Heart left ventricle (tissue), 16 donors: ENCODE data around the gene MSH3. TPM values are rescaled to one million over a fixed set of nuclear protein-coding genes. Genes with fewer than 3 reads are reported as not detected.

Source experiments
- ATAC-seq, 4 donors: fragments of 200-7000 bp; cut with Tn5 transposase; one replicate each; pipeline ENCODE4 v1.9.1; 2020 to 2022; ENCODE audit warnings: moderate library complexity in 4 of 4, mild to moderate bottlenecking in 3 of 4, moderate number of reproducible peaks in 1 of 4
- DNase-seq, 5 donors: peaks; one replicate each; pipeline ENCODE4 v3.0.0-alpha.2; 2020
- H3K27ac ChIP-seq, 12 donors: fragments of 200-600 bp; sonication (generic) in 4 of 12; one replicate each; pipeline versions ENCODE4 v1.5.0 to v1.8.0; 2016 to 2022; ENCODE audit warnings: mild to moderate bottlenecking in 2 of 12
- H3K27me3 ChIP-seq, 9 donors: fragments of 200-600 bp; sonication (generic) in 2 of 9; one replicate each; pipeline versions ENCODE4 v1.5.1 to v1.8.0; 2016 to 2022; ENCODE audit warnings: mild to moderate bottlenecking in 3 of 9
- H3K36me3 ChIP-seq, 9 donors: fragments of 200-600 bp; sonication (generic) in 2 of 9; one replicate each; pipeline versions ENCODE4 v1.5.0 to v1.8.0; 2018 to 2022; ENCODE audit warnings: mild to moderate bottlenecking in 2 of 9
- H3K4me1 ChIP-seq, 12 donors: fragments of 200-600 bp; sonication (generic) in 4 of 12; one replicate each; pipeline versions ENCODE4 v1.5.0 to v1.8.0; 2016 to 2022; ENCODE audit warnings: mild to moderate bottlenecking in 3 of 12
- H3K4me3 ChIP-seq, 12 donors: fragments of 200-600 bp; sonication (generic) in 4 of 12; one replicate each; pipeline versions ENCODE4 v1.5.0 to v1.8.0; 2017 to 2022; ENCODE audit warnings: mild to moderate bottlenecking in 9 of 12, moderate library complexity in 4 of 12
- H3K9me3 ChIP-seq, 12 donors: fragments of 200-600 bp; sonication (generic) in 4 of 12; one replicate each; pipeline versions ENCODE4 v1.5.0 to v1.8.0; 2016 to 2022; ENCODE audit warnings: mild to moderate bottlenecking in 1 of 12
- CTCF ChIP-seq, 12 donors: fragments of 200-600 bp; sonication (generic) in 4 of 12; IDR thresholded peaks; one replicate each; pipeline versions ENCODE4 v1.5.0 to v1.8.0; 2018 to 2022; ENCODE audit warnings: antibody characterized with exemption in 12 of 12, mild to moderate bottlenecking in 5 of 12
- POLR2A ChIP-seq, 2 donors: fragments of 450-650 bp; IDR thresholded peaks; one replicate each; pipeline ENCODE4 v1.6.1; 2017; ENCODE audit warnings: antibody characterized with exemption in 2 of 2, mild to moderate bottlenecking in 2 of 2, moderate library complexity in 2 of 2
- WGBS, 4 donors: extraction: QIAGEN DNeasy Blood & Tissue Kit in 2 of 4; methylation state at CpG; one replicate each; pipeline versions ENCODE4 v1.1.5 to v1.1.7; 2013 to 2018; 5-methylcytosine and 5-hydroxymethylcytosine counted together
- intact Hi-C, 10 donors: fragments of 100-400 bp; cut with DNase I; formaldehyde crosslinking; loops; one replicate each; pipeline versions ENCODE4 v1.11.1 to v1.14.2; 2022
- polyA plus RNA-seq, 2 donors: library from polyadenylated mRNA; stranded (reverse); fragments of 200-250 nt; gene quantifications; one replicate each; pipeline ENCODE4 v1.2.3, GENCODE V29; 2013
- total RNA-seq, 9 donors: library from RNA; depleted of rRNA in 2 of 9; stranded (reverse); fragments of >200 nt in 2 of 9; fragmentation: NEBNext Ultra II Directional in 3 of 9; extraction: Animal tissue kit (Norgen Biotek cat#: 25700) in 3 of 9; gene quantifications; one replicate each; pipeline versions ENCODE4 v1.1.0 to v1.2.4, GENCODE V29; 2016 to 2023
- donor health status: ischemic (EF 13 %, LVEDD 7.1; RV severe dilation, severe dysfunction).
- donor health status: healthy with polysubstance abuse.
- donor health status: DM: no; HTN: yes; CAD: no.
- donor health status: DM: no; HTN: no; CAD: no.
- donor health status: ischemic (EF 25% LVEDD 6.9; RV normal size, moderate dysfunction).
- donor health status: ischemic (EF 25% LVEDD 5.7; RV mildly dilated, moderate dysfunction).
- donor health status: healthy.
- donor health status: DM: yes; HTN: yes; CAD: no.
- donor health status: ischemic (EF 35%, LVEDD 5.7; RV mildly dilated, moderate dysfunction).
- donor health status: nonischemic (EF 11% LVEDD 7.7; RV severe dilation, severe dysfunction).
- donor health status: DM: yes; HTN: yes; CAD: no.
- donor health status: PGD.
- donor health status: ischemic (EF 29% LVEDD 5.4; RV normal size, mild dysfunction).
- donor health status: nonischemic (EF 23%, LVEDD 6.1; RV moderate dilation, normal function).

The MSH3 gene
- total and polyA plus RNA-seq, 11 donors, result 2.9 to 15.8 (median 8.4) TPM

DNA sequence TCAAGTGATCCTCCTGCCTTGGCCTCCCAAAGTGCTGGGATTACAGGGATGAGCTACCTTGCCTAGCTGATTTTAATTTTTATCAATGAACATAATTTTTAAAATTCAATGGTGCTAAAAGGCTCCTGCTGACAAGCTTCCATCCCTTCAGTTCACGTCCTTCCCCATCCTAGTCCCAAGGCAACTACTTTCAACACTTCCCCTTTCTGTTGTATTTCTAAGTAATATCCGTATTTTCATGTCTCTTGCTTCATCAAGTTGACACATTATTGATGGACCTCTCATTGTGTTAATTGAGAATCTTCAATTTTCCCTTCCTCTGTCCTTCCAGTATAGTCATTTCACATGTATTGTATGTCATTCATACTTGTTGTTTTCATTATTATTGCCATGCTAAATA lies 211.9 kb downstream of the MSH3 start:
- DNase-seq (no peak), ATAC-seq (no peak)
- Histone ChIP-seq H3K27me3 (no peaks in the 10 kb centered on the region), H3K4me1 (peaks cover 0 to 10% (median 0%) of the 10 kb centered on the region in 12 donors), H3K36me3 (peaks cover 0 to 22% (median 10%) of the 10 kb centered on the region in 9 donors), H3K27ac (no peak overlapping the region), H3K9me3 (no peaks in the 10 kb centered on the region), H3K4me3 (no peak overlapping the region)
- TF ChIP-seq CTCF (IDR thresholded peaks at IDR 0.05) (no peak), POLR2A (IDR thresholded peaks at IDR 0.05) (no peak)
- 90 to 97% (median 95%) methylated on average over 2 of the region's 2 CpGs for WGBS, 4 donors
- intact Hi-C loops, result no loop called here

GRCh38 chr5:80867233-80867632 lies 212.8 kb downstream of the MSH3 start:
- intact Hi-C loops, result no loop called here
- no peak for TF ChIP-seq CTCF (IDR thresholded peaks at IDR 0.05)
- TF ChIP-seq POLR2A (IDR thresholded peaks at IDR 0.05), result no peak
- Histone ChIP-seq H3K4me3 (no peak overlapping the region), H3K36me3 (peaks cover 0 to 23% (median 10%) of the 10 kb centered on the region in 9 donors), H3K27me3 (no peaks in the 10 kb centered on the region), H3K4me1 (peaks cover 0 to 10% (median 0%) of the 10 kb centered on the region in 12 donors), H3K9me3 (no peaks in the 10 kb centered on the region), H3K27ac (no peak overlapping the region)
- no peak for DNase-seq
- ATAC-seq, result no peak

DNA sequence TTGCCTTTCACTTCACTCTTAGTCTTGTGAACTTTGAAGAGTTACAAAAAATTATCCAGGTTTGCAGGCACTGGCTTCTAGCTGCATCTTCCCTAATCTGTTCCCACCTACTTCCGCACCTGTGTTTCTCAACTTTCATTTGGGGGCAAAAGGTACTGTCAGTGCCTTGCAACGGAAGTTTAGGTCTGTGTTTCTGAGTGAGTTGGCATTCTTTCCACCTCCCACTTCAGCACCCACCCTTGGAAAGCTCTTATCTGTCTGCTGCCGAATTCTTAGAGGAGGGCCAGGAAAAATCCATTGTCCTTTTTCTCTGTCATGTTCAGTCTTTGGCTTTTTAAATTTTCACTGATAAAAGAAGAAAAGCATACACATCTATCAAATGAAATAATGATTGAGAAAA lies 216.0 kb downstream of the MSH3 start:
- no peak for TF ChIP-seq CTCF (IDR thresholded peaks at IDR 0.05)
- TF ChIP-seq POLR2A (IDR thresholded peaks at IDR 0.05), result no peak

GRCh38 chr5:80871541-80871961 lies 217.1 kb downstream of the MSH3 start:
- 83 to 90% (median 85%) methylated on average over 4 of the region's 4 CpGs for WGBS, 4 donors
- peaks cover 0 to 9% (median 0%) of the 10 kb centered on the region in 12 donors for H3K4me1 ChIP-seq
- intact Hi-C loops, result no loop called here
- H3K27ac ChIP-seq, result no peak overlapping the region
- DNase-seq (no peak), ATAC-seq (peak in 1 of 4 donors; percentile 41)
- H3K9me3 ChIP-seq, result no peaks in the 10 kb centered on the region
- H3K27me3 ChIP-seq, result no peaks in the 10 kb centered on the region
- no peak overlapping the region for H3K4me3 ChIP-seq
- TF ChIP-seq CTCF (IDR thresholded peaks at IDR 0.05), result no peak
- TF ChIP-seq POLR2A (IDR thresholded peaks at IDR 0.05), result no peak
- H3K36me3 ChIP-seq, result peaks cover 0 to 43% (median 22%) of the 10 kb centered on the region in 9 donors

More for the DNA sequence above, 216.0 kb downstream of the MSH3 start:
- Histone ChIP-seq H3K27ac (no peak overlapping the region), H3K4me1 (peaks cover 0 to 10% (median 0%) of the 10 kb centered on the region in 12 donors), H3K27me3 (no peaks in the 10 kb centered on the region), H3K4me3 (no peak overlapping the region), H3K36me3 (peaks cover 0 to 44% (median 14%) of the 10 kb centered on the region in 9 donors), H3K9me3 (no peaks in the 10 kb centered on the region)
- DNase-seq (no peak), ATAC-seq (no peak)
- intact Hi-C loops, result no loop called here
- WGBS, 4 donors, result 38 to 51% (median 47%) methylated on average over 3 of the region's 3 CpGs
